ENCODE data around the gene TTC27. TPM values are rescaled to one million over a fixed set of nuclear protein-coding genes. Genes with fewer than 3 reads are reported as not detected.

Gene TTC27
- total and polyA plus RNA-seq, 2 of the 13 experiments (the other 11 are each of a cell fraction or from before 2014, with no cell fraction given), result 26.7 to 44.7 TPM

GRCh38 chr2:32711908-32712501 lies 84.2 kb downstream of the TTC27 start:
- TF ChIP-seq ZFYVE20 (CRISPR knock-in tag; IDR thresholded peaks at IDR 0.05; ENCODE audit: borderline replicate concordance, low read depth) (no peak), KLF15 (CRISPR knock-in tag; IDR thresholded peaks at IDR 0.05; ENCODE audit: borderline replicate concordance) (no peak), ZNF672 (CRISPR knock-in tag; IDR thresholded peaks at IDR 0.05) (no peak), CEBPG (CRISPR knock-in tag; IDR thresholded peaks at IDR 0.05) (no peak), ZBTB39 (CRISPR knock-in tag; IDR thresholded peaks at IDR 0.05) (no peak), ZNF770 (CRISPR knock-in tag; IDR thresholded peaks at IDR 0.05) (no peak), ZNF512 (CRISPR knock-in tag; IDR thresholded peaks at IDR 0.05) (no peak), ZNF10 (CRISPR knock-in tag; IDR thresholded peaks at IDR 0.05; ENCODE audit: borderline replicate concordance, low read depth) (no peak), TP53 (CRISPR knock-in tag; conservative IDR thresholded peaks at IDR 0.05) (no peak), ZNF670 (CRISPR knock-in tag; IDR thresholded peaks at IDR 0.05; ENCODE audit: borderline replicate concordance) (no peak), ZNF414 (CRISPR knock-in tag; IDR thresholded peaks at IDR 0.05) (no peak), FOSL1 (CRISPR knock-in tag; IDR thresholded peaks at IDR 0.05; ENCODE audit: borderline replicate concordance) (no peak)
- ChIA-PET POLR2A (no interaction called here), CTCF (ENCODE audit: low intra/inter-chr PET ratio, low total read pairs) (no interaction called here)
- Histone ChIP-seq H3K9ac (ENCODE audit: insufficient read depth, low read depth, low read length) (no peak overlapping the region), H3K9me3 (ENCODE audit: low read length) (no peaks in the 10 kb centered on the region), H3K4me1 (ENCODE audit: insufficient read depth, low read length) (peaks cover 13% of the 10 kb centered on the region), H3K36me3 (replicated peaks in 1 of 2; ENCODE audit: control insufficient read depth in 1 of 2, insufficient read depth in 2 of 2, low read length in 2 of 2) (peaks cover 2 to 10% of the 10 kb centered on the region in 2 experiments), H4K20me1 (ENCODE audit: insufficient read depth, low read length) (no peaks in the 10 kb centered on the region), H3K27me3 (ENCODE audit: control insufficient read depth in 1 of 2, insufficient read depth in 2 of 2, low read length in 2 of 2) (no peaks in the 10 kb centered on the region), H3K27ac (ENCODE audit: extremely low read length, insufficient read depth, low read length) (no peak overlapping the region), H3K4me3 (replicated peaks in 1 of 3; ENCODE audit: insufficient read depth in 1 of 3, low read depth in 2 of 3, low read length in 3 of 3) (no peak overlapping the region), H3K4me2 (ENCODE audit: low read depth, low read length) (no peak overlapping the region), H3K79me2 (ENCODE audit: insufficient read depth, low read length) (no peaks in the 10 kb centered on the region), H2AFZ (ENCODE audit: low read length) (no peak overlapping the region)
- DNase-seq (ENCODE audit: low spot score), result no peak
- no peak for FAIRE-seq
- intact Hi-C loops (cut with micrococcal nuclease; ENCODE audit: unreplicated experiment) (no loop called here), in situ Hi-C loops (cut with HindIII; ENCODE audit: extremely low pct_ligation_motif_present, low pct_unique_long_range_greater_than_20kb) (no loop called here)
- no TSS peak for BruUV-seq (replicated peaks)
- no peak for ATAC-seq
- 90% methylated on average over 4 of the region's 4 CpGs for WGBS (ENCODE audit: low lambda C conversion rate)

Data from HepG2 (cell line).